CD14-positive monocyte (primary cell): Measurements from ENCODE around the gene CCL27. TPM values are rescaled to one million over a fixed set of nuclear protein-coding genes. Genes with fewer than 3 reads are reported as not detected.
A peak's percentile ranks its signal among the peaks of the same experiment; 100 is the strongest.
"Not testable (repeated sequence)": the region's sequence is repeated elsewhere in the genome, so short reads cannot be mapped to it uniquely, and the experiment has no call there.

Experiments used
- DNase-seq, 3 donors: peaks; one replicate each; pipeline ENCODE4 v3.0.0-alpha.2; 2011 to 2022
- H2AFZ ChIP-seq: 2 replicates; pipeline ENCODE4 v1.6.0; 2012; ENCODE audit warnings: mild to moderate bottlenecking, low read depth, low read length, inconsistent platforms; ENCODE audit not compliant: insufficient read depth, poor library complexity, severe bottlenecking
- H3K27ac ChIP-seq, 2 donors: 1 replicate in 1 of 2; 2 replicates in 1 of 2; pipeline ENCODE4 v1.5.1; 2012 to 2013; ENCODE audit warnings: low read length in 2 of 2, control low read depth in 1 of 2, inconsistent platforms in 1 of 2, low read depth in 1 of 2, mild to moderate bottlenecking in 1 of 2
- H3K27me3 ChIP-seq, 2 donors: one replicate each; pipeline versions ENCODE4 v1.6.0 to v1.6.1; 2011 to 2013; ENCODE audit warnings: low read length in 2 of 2; ENCODE audit not compliant: control insufficient read depth in 2 of 2, insufficient read depth in 2 of 2
- H3K36me3 ChIP-seq, 2 donors: replicated peaks in 1 of 2; 1 replicate in 1 of 2; 2 replicates in 1 of 2; pipeline versions ENCODE4 v1.5.1 to v1.6.1; 2012 to 2013; ENCODE audit warnings: low read length in 2 of 2, control low read depth in 1 of 2, inconsistent platforms in 1 of 2, mild to moderate bottlenecking in 1 of 2; ENCODE audit not compliant: insufficient read depth in 2 of 2, control insufficient read depth in 1 of 2
- H3K4me1 ChIP-seq, 2 donors: 1 replicate in 1 of 2; 2 replicates in 1 of 2; pipeline versions ENCODE4 v1.5.1 to v1.6.1; 2012 to 2013; ENCODE audit warnings: low read length in 2 of 2, control low read depth in 1 of 2, inconsistent platforms in 1 of 2, mild to moderate bottlenecking in 1 of 2, moderate library complexity in 1 of 2; ENCODE audit not compliant: insufficient read depth in 2 of 2, control insufficient read depth in 1 of 2
- H3K4me2 ChIP-seq: replicated peaks from 2 replicates; pipeline ENCODE3; 2012; ENCODE audit warnings: low read length, moderate library complexity, mild to moderate bottlenecking; ENCODE audit not compliant: poor library complexity, severe bottlenecking; ENCODE audit errors: extremely low read depth
- H3K4me3 ChIP-seq, 3 experiments: fragments of 200-600 bp in 1 of 3; sonication (generic) in 1 of 3; replicated peaks in 1 of 3; 1 replicate in 2 of 3; 2 replicates in 1 of 3; pipeline ENCODE4 v1.5.1; 2011 to 2013; ENCODE audit warnings: low read length in 3 of 3, mild to moderate bottlenecking in 3 of 3, control low read depth in 2 of 3, low read depth in 2 of 3, inconsistent platforms in 1 of 3, moderate library complexity in 1 of 3
- H3K79me2 ChIP-seq: 2 replicates; pipeline ENCODE4 v1.6.0; 2012; ENCODE audit warnings: mild to moderate bottlenecking, control low read depth, inconsistent platforms, low read length, moderate library complexity; ENCODE audit not compliant: insufficient read depth
- H3K9ac ChIP-seq: 2 replicates; pipeline ENCODE4 v1.6.0; 2017; ENCODE audit warnings: low read length, mild to moderate bottlenecking; ENCODE audit not compliant: insufficient read depth, poor library complexity, severe bottlenecking
- H3K9me3 ChIP-seq, 2 donors: replicated peaks in 1 of 2; 1 replicate in 1 of 2; 2 replicates in 1 of 2; pipeline versions ENCODE4 v1.5.1 to v1.6.1; 2012 to 2013; ENCODE audit warnings: low read length in 2 of 2, control low read depth in 1 of 2; ENCODE audit not compliant: control insufficient read depth in 1 of 2, insufficient read depth in 1 of 2
- H4K20me1 ChIP-seq: 2 replicates; pipeline ENCODE4 v1.6.0; 2012; ENCODE audit warnings: mild to moderate bottlenecking, low read length, control low read depth, moderate library complexity; ENCODE audit not compliant: insufficient read depth
- H3K27ac Mint-ChIP-seq, 7 donors: one replicate each; pipeline ENCODE4 v1.8.0; 2020; ENCODE audit warnings: mild to moderate bottlenecking in 7 of 7, mixed read lengths in 7 of 7, moderate library complexity in 6 of 7, inconsistent platforms in 2 of 7
- H3K27me3 Mint-ChIP-seq, 3 donors: one replicate each; pipeline ENCODE4 v1.8.0; 2021 to 2022; ENCODE audit warnings: low read depth in 3 of 3, mild to moderate bottlenecking in 3 of 3, mixed read lengths in 3 of 3, moderate library complexity in 3 of 3, inconsistent platforms in 1 of 3
- H3K36me3 Mint-ChIP-seq, 2 donors: one replicate each; pipeline ENCODE4 v1.8.0; 2020; ENCODE audit warnings: mixed read lengths in 2 of 2, inconsistent platforms in 1 of 2, mild to moderate bottlenecking in 1 of 2
- H3K4me1 Mint-ChIP-seq: one replicate; pipeline ENCODE4 v1.8.0; 2020; ENCODE audit warnings: mild to moderate bottlenecking, mixed read lengths
- H3K4me3 Mint-ChIP-seq, 2 donors: one replicate each; pipeline ENCODE4 v1.8.0; 2020; ENCODE audit warnings: mild to moderate bottlenecking in 2 of 2, mixed read lengths in 2 of 2, moderate library complexity in 1 of 2
- H3K9me3 Mint-ChIP-seq, 7 donors: one replicate each; pipeline ENCODE4 v1.8.0; 2020 to 2022; ENCODE audit warnings: mixed read lengths in 7 of 7, mild to moderate bottlenecking in 6 of 7, moderate library complexity in 6 of 7, inconsistent platforms in 2 of 7
- WGBS: methylation state at CpG from one replicate; pipeline ENCODE4 v1.1.5; 2013; ENCODE audit warnings: missing lambda C conversion rate; ENCODE audit not compliant: insufficient coverage; 5-methylcytosine and 5-hydroxymethylcytosine counted together
- intact Hi-C, 2 donors: fragments of 100-400 bp; cut with micrococcal nuclease; formaldehyde crosslinking; loops; one replicate each; pipeline versions ENCODE4 v1.15.0 to v1.15.1; 2023
- polyA plus RNA-seq, 3 donors: library from polyadenylated mRNA; depleted of rRNA in 1 of 3; unstranded in 2 of 3; stranded (reverse) in 1 of 3; fragments of 300-500 nt in 2 of 3; fragments of >200 nt in 1 of 3; fragmentation: Illumina TruSeq in 2 of 3; gene quantifications; 1 replicate in 2 of 3; 2 replicates in 1 of 3; pipeline ENCODE4 v1.2.3, GENCODE V29; 2012 to 2021
- TF ChIP-seq, protein P1 (sequence below): fragments of 200-600 bp; IDR thresholded peaks from one replicate; pipeline ENCODE4 v1.8.0; 2022; ENCODE audit warnings: antibody characterized with exemption, mild to moderate bottlenecking

Gene CCL27
- polyA plus RNA-seq, 3 donors, result not detected

DNA sequence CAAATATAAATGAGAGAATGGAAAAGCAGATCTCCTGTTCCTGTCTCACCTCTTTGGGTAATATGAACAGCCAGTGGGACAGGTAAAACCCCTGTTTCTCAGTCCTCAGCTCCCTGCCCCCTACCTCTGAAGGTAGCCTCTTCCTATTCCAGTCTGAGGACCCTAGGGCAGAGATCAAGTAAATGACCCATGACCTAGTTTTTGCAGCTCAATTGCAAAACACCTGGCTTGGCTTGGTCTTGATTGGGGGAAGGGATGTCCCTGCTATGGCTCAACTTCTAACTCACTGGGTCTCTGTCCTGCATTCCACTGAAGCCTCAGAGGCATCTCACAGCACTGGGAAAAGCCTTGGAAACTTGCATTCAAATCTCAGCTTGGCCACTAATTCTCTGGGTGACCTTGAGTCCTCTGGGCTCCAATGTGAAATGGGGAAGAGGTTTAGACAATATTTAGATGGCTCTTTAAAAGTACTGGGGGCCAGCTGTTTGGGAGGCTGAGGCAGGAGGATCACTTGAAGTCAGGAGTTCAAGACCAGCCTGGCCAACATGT is 17.6 kb downstream of the CCL27 start:
- no peak overlapping the region for H2AFZ ChIP-seq
- Mint-ChIP-seq H3K27ac (peak overlapping the region in 1 of 7 donors; percentile 50), H3K9me3 (peaks cover 0 to 2% (median 0%) of the 10 kb centered on the region in 7 donors), H3K4me3 (no peak overlapping the region), H3K27me3 (no peaks in the 10 kb centered on the region), H3K4me1 (peaks cover 35% of the 10 kb centered on the region), H3K36me3 (peaks cover 20 to 23% of the 10 kb centered on the region in 2 donors)
- TF ChIP-seq, protein P1, sequence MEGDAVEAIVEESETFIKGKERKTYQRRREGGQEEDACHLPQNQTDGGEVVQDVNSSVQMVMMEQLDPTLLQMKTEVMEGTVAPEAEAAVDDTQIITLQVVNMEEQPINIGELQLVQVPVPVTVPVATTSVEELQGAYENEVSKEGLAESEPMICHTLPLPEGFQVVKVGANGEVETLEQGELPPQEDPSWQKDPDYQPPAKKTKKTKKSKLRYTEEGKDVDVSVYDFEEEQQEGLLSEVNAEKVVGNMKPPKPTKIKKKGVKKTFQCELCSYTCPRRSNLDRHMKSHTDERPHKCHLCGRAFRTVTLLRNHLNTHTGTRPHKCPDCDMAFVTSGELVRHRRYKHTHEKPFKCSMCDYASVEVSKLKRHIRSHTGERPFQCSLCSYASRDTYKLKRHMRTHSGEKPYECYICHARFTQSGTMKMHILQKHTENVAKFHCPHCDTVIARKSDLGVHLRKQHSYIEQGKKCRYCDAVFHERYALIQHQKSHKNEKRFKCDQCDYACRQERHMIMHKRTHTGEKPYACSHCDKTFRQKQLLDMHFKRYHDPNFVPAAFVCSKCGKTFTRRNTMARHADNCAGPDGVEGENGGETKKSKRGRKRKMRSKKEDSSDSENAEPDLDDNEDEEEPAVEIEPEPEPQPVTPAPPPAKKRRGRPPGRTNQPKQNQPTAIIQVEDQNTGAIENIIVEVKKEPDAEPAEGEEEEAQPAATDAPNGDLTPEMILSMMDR, result no peak
- H3K27ac ChIP-seq, result no peak overlapping the region
- no peak for DNase-seq
- no peak overlapping the region for H3K4me2 ChIP-seq
- peaks cover 4% of the 10 kb centered on the region for H3K79me2 ChIP-seq
- H3K4me1 ChIP-seq, result peaks cover 25 to 32% of the 10 kb centered on the region in 2 donors
- H3K36me3 ChIP-seq, result peaks cover 16 to 18% of the 10 kb centered on the region in 2 donors
- no peaks in the 10 kb centered on the region for H3K27me3 ChIP-seq
- no peak overlapping the region for H3K9ac ChIP-seq
- H4K20me1 ChIP-seq, result peaks cover 14% of the 10 kb centered on the region
- H3K4me3 ChIP-seq, result no peak overlapping the region
- H3K9me3 ChIP-seq, result no peaks in the 10 kb centered on the region
- intact Hi-C loops, result no loop called here

DNA sequence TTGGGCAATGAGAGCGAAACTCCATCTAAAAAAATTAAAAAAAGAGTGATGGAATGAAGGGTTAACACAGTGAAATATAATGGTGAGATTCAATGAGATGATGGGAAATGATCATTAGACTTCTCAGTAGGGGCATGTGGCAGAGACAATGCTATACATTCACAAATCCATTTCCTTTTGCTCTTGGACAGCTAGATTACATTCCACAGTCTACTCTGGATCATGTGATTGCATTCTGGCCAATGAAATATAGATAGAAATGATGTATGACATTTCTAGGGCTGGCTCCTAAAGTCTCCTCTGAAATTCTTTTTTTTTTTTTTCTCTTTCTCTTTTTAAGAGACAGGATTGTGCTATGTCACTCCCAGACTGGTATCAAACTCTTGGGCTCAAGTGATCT is 19.8 kb downstream of the CCL27 start:
- H3K27ac Mint-ChIP-seq, result no peak overlapping the region
- H3K27me3 Mint-ChIP-seq, result no peaks in the 10 kb centered on the region
- H3K27ac ChIP-seq, result no peak overlapping the region
- peaks cover 36% of the 10 kb centered on the region for H3K4me1 Mint-ChIP-seq
- peaks cover 0 to 1% of the 10 kb centered on the region in 2 donors for H3K36me3 Mint-ChIP-seq
- H3K9ac ChIP-seq, result no peak overlapping the region
- H2AFZ ChIP-seq, result no peak overlapping the region
- no peaks in the 10 kb centered on the region for H3K27me3 ChIP-seq
- H3K4me3 ChIP-seq, result no peak overlapping the region
- H3K4me2 ChIP-seq, result no peak overlapping the region
- intact Hi-C loops, result no loop called here
- peaks cover 31 to 41% of the 10 kb centered on the region in 2 donors for H3K4me1 ChIP-seq
- H3K9me3 Mint-ChIP-seq, result peaks cover 0 to 2% (median 0%) of the 10 kb centered on the region in 7 donors
- TF ChIP-seq, protein P1, result no peak
- peaks cover 4% of the 10 kb centered on the region for H3K79me2 ChIP-seq
- H3K9me3 ChIP-seq, result no peaks in the 10 kb centered on the region
- DNase-seq, result no peak
- no peaks in the 10 kb centered on the region for H3K36me3 ChIP-seq
- H3K4me3 Mint-ChIP-seq, result no peak overlapping the region
- WGBS, result no CpG with 5 or more reads among the region's 1 CpG
- H4K20me1 ChIP-seq, result peaks cover 8% of the 10 kb centered on the region

DNA sequence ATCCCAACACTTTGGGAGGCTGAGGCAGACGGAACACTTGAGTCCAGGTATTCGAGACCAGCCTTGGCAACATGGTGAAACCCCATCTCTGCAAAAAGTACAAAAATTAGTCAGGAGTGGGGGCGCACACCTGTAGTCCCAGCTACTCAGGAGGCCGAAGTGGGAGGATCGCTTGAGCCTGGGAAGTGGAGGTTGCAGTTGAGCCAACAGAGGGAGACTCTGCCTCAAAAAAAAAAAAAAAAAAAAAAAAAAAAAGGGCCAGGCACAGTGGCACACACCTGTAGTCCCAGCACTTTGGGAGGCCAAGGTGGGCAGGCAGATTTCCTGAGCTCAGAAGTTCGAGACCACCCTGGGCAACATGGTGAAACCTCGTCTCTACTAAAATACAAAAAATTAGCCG is 23.1 kb downstream of the CCL27 start:
- Mint-ChIP-seq H3K36me3 (peaks cover 10 to 14% of the 10 kb centered on the region in 2 donors), H3K27ac (peak overlapping the region in 1 of 7 donors; percentile 2), H3K4me1 (peaks cover 31% of the 10 kb centered on the region)
- WGBS, result 67% methylated on average over 3 of the region's 8 CpGs
- Histone ChIP-seq H3K4me1 (peaks cover 28 to 34% of the 10 kb centered on the region in 2 donors), H3K36me3 (peaks cover 0 to 13% of the 10 kb centered on the region in 2 donors), H3K79me2 (peaks cover 15% of the 10 kb centered on the region)
- H3K27me3 Mint-ChIP-seq, H3K27me3 ChIP-seq, H3K4me3 Mint-ChIP-seq, H3K4me2 ChIP-seq, H3K9ac ChIP-seq, H3K9me3 ChIP-seq, DNase-seq, H3K27ac ChIP-seq, H3K9me3 Mint-ChIP-seq, H3K4me3 ChIP-seq, H4K20me1 ChIP-seq, H2AFZ ChIP-seq: not testable (repeated sequence)
- intact Hi-C loops, result loop anchor here in 1 of 2 donors (5.0 kb wide), 1 partner anchor 37 kb away; no protein-coding TSS in a partner anchor
